Measurements from ENCODE around the gene KRTAP10-6.

GRCh38 chr21:44576025-44576420 is 16.3 kb downstream of the KRTAP10-6 start:
- TF ChIP-seq GATA3 (IDR thresholded peaks at IDR 0.05; ENCODE audit: low read depth, low read length) (no peak), GATA2 (IDR thresholded peaks at IDR 0.05; ENCODE audit: low read depth, low read length) (no peak)

Data from SH-SY5Y (cell line).